COLO829 (cell line): ENCODE measurements around the gene ADORA2A.
"Not testable (repeated sequence)": the region's sequence is repeated elsewhere in the genome, so short reads cannot be mapped to it uniquely, and the experiment has no call there.

ENCODE experiments used
- DNase-seq: peaks from one replicate; pipeline ENCODE4 v3.0.0; 2012; ENCODE audit warnings: low spot score

ADORA2A gene

DNA sequence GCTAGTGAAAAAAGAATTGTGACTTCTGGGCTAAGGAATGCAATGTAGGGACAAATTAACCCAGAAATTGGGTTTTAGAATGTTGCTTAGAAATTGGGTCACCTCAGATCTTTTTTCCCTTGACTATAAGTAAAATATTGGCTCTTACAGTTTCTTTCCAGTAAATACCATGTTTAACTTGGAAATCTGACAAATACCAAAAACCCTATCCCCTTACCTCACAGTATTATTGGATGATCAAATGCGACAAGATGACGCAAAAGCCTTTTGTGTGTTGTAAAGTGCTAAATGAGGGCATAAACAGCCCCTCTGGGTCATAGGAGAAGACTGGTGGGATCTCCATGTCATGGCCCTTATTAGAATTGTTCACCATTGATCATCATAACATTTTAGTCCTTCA lies 61.6 kb downstream of the ADORA2A start:
- no peak for DNase-seq

DNA sequence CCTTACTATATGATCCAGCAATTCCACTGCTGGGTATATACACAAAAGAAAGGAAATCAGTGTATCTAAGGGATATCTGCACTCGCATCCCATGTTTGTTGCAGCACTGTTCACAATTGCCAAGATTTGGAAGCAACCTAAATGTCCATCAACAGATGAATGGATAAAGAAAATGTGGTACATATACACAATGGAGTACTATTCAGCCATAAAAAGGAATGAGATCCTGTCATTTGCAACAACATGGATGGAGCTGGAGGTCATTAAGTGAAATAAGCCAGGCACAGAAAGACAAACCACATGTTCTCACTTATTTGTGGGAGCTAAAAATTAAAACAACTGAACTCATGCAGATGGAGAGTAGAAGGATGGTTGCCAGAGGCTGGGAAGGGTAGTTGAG lies 62.0 kb downstream of the ADORA2A start:
- DNase-seq = not testable (repeated sequence)
